GM19240 (cell line): Measurements from ENCODE around the gene DMAC2L.
"Not testable (repeated sequence)": the region's sequence is repeated elsewhere in the genome, so short reads cannot be mapped to it uniquely, and the experiment has no call there.

Experiments used
- DNase-seq: peaks from one replicate; pipeline ENCODE4 v3.0.0; 2011; ENCODE audit warnings: low spot score; ENCODE audit not compliant: insufficient read length

DMAC2L gene

DNA sequence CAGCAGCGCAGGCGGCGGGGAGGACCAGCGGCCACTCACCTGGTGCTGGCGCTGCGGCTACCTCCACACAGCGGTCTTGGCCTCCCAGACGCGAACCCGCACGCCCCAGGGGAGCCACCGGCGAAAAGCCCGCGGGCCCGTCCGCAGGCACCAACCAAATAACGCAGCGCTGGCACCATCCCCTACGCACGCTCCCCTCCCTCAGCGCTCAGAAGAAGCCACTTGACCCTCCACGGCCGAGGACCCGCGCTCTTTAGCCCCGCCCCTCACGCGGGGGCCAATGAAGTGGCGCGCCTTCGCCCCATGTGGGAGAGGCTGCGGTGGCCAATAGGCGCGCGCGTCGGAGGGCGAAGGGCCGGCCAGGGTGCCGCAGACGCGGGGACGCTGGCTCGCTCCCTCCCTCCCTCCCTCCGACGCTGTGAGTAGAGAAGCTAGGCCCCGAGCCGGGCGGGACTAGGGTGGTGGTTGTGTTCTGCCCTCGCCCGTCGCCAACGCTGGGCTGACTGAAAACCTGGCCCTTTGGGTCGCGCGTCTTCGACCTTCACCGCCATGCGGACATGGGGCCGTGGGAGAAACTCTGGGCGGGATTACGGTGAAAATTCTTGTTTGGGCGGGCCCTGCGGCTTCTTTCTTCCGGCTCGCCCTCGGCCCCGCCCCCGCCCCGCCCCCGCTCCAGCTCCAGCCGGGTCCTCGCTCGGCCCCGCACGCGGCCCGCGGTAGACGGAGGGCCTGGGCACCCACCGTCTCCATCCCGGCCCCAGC lies at the start of gene DMAC2L, which contains the start of gene L2HGDH:
DMAC2L (plus strand) TSS at position 353 of the 762 bp plus-strand sequence. CDS start 9,164 bp downstream, outside the sequence.
L2HGDH (minus strand) TSS at position 258 of the 762 bp plus-strand sequence; CDS start at position 179, 79 bp downstream.
- peak; percentile 86 for DNase-seq

- DNase-seq = no peak
Observed at GRCh38 chr14:50262865-50263264, 49.3 kb upstream of the DMAC2L start.

DNA sequence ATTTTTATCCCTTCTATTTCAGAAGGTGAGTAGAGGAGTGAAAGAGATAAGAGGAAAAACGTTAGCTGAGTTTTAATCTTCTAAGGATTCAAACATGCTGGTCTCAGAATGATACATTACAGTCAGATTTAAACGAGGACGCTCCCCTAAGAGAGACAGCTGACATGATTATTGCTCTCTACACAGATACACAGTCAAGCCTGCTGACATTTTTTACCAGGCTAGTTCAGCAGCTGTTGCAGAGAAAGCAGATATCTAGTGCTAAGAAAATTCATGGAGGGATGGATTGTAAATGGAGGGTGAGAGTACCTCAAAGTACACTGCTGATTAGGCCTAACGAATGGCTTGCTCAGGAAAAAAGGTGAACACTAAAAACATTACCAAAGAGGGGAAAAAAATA lies 48.8 kb upstream of the DMAC2L start:
- DNase-seq = no peak

- DNase-seq = no peak
Observed at GRCh38 chr14:50265029-50265428, 47.1 kb upstream of the DMAC2L start.

- no peak for DNase-seq
Observed at GRCh38 chr14:50270932-50271331, 41.2 kb upstream of the DMAC2L start.

- no peak for DNase-seq
Observed at GRCh38 chr14:50272498-50272897, 39.6 kb upstream of the DMAC2L start.

- no peak for DNase-seq
Observed at GRCh38 chr14:50285861-50286260, 26.3 kb upstream of the DMAC2L start.

DNA sequence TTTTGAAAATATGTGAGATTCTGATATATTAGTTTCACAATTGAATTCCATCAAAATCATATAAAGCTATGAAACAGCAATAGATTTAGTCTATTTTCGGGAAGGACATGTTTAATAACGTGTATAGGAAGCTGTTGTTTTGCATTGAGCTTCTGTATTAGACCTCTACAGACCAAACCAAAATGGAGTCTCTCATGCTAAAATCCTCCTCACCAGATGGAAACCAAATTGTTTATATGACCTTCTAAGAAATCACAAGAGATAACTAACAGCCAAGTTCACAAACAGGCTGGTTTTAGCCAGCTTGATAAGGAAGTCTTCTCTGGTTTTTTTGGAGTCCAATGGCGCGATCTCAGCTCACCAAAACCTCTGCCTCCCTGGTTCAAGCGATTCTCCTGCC lies 24.0 kb upstream of the DMAC2L start:
- DNase-seq = no peak

- no peak for DNase-seq
Observed at GRCh38 chr14:50290306-50290705, 21.8 kb upstream of the DMAC2L start.

- no peak for DNase-seq
Observed at GRCh38 chr14:50299585-50299984, 12.5 kb upstream of the DMAC2L start.

DNA sequence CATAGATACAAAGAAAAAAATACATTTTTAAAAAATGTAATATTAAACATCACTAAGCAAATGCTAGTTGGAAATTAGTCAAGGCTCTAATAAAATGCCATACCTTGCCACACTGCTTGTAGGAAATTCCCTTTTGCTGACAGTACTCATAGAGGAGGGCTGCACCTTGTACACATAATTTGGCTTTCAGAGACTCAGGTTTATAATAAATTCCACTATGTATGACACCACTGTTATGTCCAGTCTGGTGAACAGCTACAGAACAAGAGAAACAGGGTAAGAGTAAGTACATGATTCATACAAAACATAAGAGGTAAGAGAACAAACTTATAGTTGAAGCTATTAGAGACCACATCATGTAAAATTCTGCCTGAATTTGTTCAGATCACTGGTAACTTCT lies 10.2 kb upstream of the DMAC2L start:
- no peak for DNase-seq

DNA sequence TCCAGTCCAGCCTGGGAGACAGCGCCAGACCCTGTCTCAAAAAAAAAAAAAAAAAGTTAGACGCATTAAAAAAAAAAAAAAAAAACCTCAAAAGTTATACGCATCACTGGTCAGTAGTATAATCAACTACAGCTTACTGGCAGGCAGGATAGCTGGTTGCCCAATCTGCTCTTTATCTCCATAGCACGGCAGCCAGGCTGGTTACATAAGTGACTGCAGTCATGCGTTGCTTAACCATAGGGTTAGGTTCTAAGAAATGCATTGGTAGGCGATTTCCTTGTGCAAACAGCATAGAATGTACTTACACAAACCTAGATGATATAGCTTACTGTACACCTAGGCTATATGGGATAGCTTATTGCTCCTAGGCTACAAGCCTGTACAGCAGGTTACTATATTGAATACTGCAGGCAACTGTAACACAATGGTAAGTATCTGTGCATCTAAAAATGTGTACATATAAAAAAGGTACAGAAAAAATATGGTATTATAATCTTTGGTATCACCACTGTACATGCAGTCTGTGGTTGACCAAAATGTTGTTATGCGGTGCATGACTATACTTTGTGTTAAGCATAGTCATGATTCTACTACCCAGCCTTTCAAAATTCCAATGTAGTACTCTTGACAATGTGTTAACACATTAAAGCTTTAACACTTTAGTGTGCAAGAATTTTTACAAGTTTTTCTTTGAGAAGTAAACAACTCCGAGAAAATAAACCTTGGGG lies 8.2 kb upstream of the DMAC2L start:
- no peak for DNase-seq

GRCh38 chr14:50308363-50308915 lies 3.7 kb upstream of the DMAC2L start:
- no peak for DNase-seq

GRCh38 chr14:50310445-50310844 lies 1.7 kb upstream of the DMAC2L start:
- no peak for DNase-seq

DNA sequence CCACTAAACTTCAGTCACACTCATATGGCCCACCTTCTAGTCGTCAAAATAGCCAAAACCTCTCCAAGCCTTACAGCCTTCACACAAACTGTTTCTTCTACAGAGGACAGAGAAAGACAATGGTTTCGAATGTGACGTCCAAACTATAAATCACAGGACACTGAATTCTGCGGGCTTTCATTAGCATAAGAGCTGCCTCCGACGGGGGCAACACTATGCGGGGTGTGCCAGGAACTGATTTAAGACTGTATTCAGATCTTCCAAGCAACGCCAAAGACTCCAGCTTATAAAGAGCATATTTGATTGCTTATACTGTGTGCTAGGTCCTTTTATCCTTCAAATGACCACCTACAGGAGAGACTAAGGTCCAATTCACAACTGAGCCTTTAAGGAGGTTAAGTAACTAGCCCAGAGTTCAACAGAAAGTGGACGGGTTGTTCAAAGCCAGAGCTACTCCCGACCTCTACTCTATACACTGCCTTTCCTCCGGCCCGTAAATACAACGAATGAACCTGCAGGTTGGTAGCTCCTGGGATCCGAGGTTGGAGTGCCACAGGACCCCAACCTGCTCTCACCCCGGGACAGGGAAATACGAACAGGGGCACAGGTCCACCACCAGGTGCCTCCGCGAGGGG lies 670 bp upstream of the DMAC2L start:
- DNase-seq = no peak

DNA sequence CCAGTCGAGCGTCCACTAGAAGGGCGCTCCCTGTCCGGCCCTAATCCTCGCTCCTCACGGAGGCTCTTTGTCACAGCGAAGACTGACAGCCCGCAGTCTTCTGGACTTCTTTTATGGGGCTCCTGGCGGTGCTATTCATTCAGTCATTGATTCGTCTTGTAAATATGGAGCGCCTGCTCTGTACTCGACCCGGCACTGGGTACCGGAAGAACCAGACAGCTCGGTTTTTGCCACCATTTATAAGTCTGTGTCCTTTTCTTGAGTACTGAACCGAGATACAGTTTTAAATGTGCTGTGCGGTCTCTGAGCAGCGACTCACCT lies 570 bp downstream of the DMAC2L start:
- DNase-seq = no peak

DNA sequence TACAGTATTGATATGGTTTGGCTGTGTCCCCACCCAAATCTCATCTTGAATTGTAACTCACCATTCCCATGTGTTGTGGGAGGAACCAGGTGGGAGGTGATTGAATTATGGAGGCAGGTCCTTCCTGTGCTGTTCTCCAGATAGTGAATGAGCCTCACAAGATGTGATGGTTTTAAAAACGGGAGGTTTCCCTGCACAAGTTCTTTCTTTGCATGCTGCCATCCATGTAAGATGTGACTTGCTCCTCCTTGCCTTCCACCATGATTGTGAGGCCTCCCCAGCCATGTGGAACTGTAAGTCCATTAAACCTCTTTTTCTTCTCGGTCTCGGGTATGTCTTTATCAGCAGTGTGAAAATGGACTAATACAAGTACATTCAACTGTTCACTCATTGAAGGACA lies 2.0 kb downstream of the DMAC2L start:
- DNase-seq = not testable (repeated sequence)

DNA sequence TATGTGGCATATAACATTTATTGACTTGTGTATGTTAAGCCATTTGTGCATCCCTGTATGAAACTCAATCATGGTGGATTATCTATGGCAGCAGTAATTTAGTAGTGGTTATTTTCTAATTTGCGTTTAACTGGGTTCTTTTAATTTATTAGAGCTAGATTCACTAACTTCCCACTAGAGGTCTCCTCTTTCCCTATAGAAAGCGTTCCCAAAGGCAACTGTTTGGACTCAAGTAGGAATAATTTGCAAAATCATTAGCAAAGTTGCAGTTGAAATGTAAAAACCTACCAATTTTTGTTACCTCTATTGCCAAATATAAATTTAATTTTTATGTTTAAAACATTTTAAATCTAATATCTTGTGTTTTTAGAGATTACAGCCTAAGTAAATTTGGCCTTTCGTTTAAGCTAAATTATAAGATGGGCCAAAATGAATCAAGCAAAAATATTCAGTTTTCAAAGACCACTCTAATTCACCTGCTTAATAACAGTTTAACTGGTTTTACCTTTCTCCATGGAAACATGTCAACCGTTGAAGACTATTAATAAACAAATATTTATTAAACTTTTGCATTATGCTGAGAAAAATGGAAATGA lies 6.0 kb downstream of the DMAC2L start:
- DNase-seq = no peak

GRCh38 chr14:50319293-50319692 lies 7.2 kb downstream of the DMAC2L start:
- DNase-seq = no peak

DNA sequence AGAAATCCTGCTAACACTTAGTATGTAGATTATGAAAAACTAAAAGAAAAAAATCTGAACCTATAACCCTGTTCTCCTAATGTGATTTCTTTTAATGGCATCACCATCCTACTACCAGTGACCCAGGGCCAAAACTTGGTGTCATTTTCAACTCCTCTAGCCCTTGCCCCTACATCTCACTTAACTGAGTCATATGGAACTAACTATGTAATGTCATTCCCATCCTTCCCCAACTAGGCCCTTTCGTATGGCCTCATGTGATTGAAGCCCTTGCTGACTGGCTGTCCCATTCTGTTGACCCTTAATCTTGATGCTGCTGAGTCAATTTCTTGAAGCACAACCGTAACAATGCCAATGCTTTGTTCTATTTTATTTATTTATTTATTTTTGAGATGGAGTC lies 7.6 kb downstream of the DMAC2L start:
- no peak for DNase-seq

DNA sequence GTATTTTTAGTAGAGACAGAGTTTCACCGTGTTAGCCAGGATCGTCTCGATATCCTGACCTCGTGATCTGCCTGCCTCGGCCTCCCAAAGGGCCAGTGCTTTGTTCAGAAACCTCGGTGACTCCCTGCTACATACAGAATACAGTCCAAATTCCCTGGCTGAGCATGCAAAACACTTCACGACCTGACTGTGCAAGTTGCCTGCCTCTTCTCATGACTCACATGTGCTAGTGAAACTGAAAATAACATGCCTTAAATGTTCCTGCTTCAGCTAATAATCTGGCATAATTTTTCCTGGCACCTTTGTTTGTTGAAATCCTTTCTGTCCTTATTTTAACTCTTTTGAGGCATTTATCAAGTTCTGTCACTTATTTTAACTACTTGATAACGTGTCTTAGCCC lies 8.2 kb downstream of the DMAC2L start:
- no peak for DNase-seq
